ENCODE measurements around the gene ARHGAP33. TPM values are rescaled to one million over a fixed set of nuclear protein-coding genes. Genes with fewer than 3 reads are reported as not detected.
A peak's percentile ranks its signal among the peaks of the same experiment; 100 is the strongest.
"Not testable (repeated sequence)": the region's sequence is repeated elsewhere in the genome, so short reads cannot be mapped to it uniquely, and the experiment has no call there.

Gene ARHGAP33
- total RNA-seq, 1 donor from 2014 or later = 5.1 TPM

DNA sequence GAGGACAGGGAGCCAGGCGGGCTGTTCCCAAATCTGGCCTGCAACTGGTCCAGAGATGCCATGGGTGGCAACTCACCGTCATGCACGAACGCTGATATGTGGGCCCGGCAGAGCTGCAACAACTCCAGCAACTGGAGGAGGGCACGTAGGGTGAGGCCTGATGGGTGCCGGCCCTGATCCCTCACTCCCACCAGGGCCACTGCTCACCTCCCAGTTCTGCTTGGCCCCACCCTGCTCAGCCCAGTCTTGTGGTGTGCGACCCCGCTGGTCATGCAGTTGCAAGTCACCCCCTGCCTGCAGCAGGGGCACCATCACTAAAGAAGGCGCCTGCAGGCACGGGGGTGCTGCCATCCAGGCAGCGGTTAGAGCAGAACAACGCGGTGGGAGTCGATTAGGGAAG, 16.9 kb downstream of the ARHGAP33 start:
- no peak for DNase-seq (ENCODE audit: low read depth)

DNA sequence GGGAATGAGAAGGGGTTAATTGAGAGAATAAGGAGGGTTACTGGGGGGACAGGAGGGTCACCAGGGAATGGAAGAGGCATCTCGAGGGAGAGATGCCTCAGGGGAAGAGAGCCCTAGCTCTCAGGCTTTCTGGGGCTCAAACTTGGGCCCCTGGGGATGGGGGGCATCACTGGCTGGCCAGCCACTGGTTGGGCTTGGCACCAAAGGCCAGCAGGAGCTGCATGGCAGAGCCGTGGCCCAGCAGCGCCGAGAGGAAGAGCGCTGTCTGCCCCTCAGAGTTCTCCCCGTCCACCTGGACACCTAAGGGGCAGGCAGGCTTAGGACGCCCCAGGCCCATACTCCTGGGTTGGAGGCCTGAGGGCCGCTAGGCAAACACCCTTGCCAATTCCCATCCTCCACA, 17.5 kb downstream of the ARHGAP33 start:
- DNase-seq (ENCODE audit: low read depth) = no peak

DNA sequence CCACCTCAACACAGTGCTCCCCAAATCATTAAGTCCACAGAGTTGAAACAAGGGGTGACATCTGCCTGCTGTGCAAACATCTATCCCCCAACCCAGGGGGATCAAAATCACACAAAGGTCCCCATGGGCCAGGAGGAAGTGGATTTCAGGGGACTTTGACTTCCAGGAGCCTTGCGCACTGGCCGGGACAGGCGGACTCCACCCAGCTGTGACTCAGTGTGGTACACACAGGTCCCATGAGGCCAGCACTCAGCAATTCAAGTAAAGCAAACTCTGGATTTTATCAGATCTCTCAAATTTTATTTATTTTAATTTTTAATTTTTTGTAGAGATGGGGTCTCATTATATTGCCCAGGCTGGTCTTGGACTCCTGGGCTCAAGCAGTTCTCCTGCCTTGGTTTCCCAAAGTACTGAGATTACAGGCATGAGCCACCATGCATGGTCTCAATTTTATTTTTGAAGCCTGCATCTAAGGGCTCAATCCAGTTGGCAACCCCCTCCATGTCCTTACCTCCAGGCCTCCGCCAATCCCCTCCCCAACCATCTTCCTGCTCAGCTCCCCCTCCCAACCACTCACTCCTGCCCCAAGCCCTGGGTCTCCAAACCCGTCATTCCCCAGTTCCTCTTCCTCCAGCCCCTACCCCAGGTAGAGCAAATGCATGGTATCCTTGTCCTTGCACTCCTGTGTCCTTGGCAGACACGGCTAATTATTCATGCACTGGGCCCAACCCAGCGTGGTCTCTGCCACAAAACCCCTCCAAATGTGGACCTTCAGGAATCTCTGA, 18.2 kb downstream of the ARHGAP33 start:
- DNase-seq (ENCODE audit: low read depth) = no peak

DNA sequence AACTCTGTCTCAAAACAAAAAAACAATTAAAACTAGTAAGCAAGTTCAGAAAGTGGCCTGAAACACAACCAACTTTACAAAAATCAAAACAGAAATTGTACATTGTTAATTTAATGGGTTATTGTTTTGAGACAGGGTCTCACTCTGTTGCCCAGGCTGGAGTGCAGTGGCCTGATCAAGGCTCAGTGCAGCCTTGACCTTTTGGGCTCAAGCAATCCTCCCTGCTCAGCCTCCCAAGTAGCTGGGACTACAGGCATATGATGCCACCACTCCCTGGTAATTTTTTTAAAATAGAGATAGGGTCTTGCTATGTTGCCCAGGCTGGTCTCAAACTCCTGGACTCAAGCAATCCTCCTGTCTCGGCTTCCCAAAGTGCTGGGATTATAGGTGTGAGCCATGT, 20.2 kb downstream of the ARHGAP33 start:
- not testable (repeated sequence) for DNase-seq (ENCODE audit: low read depth)

DNA sequence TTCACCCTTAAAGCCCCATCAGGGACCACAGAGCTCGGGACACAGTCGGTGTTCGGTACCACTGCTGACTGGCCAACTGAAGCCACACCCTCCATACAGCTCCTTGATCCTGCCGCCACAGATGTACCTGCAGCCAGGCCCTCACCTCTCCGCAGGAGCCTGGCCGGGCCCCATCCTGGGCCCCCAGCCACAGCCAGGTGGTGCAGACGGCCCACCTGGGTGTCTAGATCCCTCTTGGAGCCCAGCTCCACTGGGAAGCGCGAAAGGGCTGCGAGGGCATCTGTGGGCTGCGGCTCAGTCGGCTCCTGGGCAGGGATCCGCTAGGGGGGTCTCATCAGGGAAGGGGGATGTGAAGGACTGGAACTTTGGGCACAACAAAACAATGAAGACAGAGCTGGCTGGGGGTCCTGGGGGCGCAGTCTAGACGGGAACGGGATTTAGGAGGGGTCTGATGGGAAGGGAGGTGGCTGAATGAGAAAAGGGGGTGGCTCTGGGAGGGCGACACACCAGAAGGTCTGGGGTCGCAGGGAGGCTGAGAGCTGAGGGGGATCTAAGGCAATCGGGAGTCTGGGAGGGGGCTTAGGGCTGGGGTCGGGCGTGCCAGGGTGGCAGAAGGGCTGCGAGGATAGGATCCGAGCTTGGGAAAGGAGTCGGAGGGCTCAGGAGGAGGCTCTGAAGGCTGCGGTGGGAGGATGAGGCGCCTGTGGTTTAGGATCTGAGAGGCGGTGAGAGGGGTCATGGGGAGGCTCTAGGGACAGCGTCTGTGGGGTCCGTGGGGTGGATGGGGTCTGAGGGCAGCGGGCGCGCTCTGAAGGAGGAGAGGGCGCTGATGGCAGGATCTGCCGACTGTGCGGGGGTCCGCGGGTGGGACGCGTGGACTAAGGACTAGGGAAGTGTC, 21.5 kb downstream of the ARHGAP33 start:
- no peak for DNase-seq (ENCODE audit: low read depth)

DNA sequence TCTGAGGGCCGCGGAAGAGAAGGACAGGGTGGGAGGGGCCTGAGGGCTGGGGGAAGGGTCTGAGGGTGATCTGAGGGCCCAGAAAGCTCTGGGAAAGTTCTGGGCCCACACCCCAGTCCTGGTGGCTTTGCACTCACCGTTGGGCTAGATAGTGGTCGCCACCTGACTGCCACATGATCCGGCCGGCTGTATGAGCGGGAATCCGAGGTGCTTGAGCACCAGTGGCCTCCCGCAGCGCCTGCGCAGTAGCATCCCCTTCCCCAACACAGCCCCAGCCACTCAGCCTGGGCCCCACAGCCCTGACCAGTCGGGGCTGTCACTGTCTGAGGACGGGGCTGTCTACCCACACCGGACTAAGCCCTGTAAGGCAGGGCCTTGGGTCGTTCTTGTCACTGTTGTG, 22.3 kb downstream of the ARHGAP33 start:
- no peak for DNase-seq (ENCODE audit: low read depth)

DNA sequence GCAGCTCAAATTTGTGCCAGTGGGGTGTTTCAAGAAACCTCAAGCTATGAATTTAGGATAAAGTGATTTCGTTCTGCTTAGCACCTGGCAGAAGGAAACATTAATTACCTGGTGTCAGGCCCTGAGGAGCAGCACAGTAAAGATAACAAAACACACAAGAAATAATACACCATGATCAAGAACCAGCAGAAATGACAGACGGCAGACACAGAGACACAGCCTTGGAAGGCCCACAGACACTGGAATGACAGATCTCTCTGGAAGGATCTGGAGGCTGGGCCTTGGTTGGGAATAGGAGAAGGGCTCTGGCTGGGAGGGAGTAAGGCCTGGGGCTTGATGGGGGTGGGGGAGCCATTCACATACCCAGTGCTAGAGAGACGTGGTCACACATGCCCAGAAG, 26.5 kb downstream of the ARHGAP33 start:
- DNase-seq (ENCODE audit: low read depth) = no peak

DNA sequence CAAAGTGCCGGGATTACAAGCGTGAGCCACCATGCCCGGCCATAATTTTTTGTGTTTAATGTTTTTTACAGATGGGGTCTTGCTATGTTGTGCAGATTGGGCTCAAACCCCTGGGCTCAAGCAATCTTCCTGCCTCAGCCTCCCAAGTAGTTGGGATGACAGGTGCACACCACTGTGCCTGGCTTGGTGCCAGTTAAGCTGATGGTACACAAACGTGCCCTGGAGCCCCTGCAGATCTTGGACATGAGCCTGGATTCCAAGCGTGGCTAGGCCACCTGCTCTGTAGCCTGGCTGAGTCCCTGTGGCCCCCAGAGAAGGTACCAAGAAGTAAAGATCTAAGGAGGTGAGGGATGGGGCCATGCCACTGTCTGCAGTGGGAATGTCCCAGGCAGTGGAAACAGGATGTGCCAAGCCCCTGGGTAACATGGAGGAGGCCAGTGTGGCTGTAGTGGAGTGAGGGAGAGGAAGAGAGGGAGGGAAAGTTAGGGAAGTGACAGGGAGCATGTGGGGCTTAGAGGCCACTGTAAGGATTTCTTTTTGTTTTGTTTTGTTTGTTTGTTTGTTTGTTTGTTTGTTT, 30.2 kb downstream of the ARHGAP33 start:
- no peak for DNase-seq (ENCODE audit: low read depth)

DNA sequence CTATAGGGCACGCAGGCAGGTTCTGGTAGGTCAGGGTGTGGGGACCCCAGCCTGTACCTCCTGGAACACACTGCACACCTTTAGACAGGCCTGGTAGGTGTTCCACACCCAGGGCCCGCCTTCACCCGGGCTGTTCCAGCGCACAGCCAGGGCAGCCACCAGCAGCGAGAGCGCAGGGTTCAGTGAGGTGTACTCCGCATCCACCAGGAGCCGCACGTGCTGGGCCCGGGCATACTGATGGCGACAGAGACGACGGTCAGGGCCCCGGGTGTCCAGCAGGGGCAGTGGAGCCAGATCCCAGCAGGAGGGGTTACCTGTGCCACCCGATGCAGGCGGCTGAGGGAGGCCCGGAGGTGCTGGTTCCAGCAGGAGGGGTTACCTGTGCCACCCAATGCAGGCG, 31.2 kb downstream of the ARHGAP33 start:
- DNase-seq (ENCODE audit: low read depth) = no peak

DNA sequence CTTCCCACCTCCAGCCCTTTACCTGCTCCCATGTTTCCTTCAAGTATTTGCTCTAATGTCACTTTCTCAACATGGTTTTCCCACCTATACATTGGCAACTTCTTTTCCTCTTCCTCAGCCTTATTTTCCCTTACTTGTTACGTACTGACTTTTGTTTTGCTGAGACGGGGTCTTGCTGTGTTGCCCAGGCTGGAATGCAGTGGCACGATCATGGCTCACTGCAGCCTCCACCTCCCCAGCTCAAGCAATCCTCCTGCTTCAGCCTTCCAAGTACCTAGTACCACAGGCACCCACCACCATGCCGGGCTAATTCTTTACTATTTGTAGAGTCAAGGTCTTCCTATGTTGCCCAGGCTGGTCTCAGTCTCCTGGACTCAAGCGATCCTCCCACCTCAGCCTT, 32.3 kb downstream of the ARHGAP33 start:
- no peak for DNase-seq (ENCODE audit: low read depth)

DNA sequence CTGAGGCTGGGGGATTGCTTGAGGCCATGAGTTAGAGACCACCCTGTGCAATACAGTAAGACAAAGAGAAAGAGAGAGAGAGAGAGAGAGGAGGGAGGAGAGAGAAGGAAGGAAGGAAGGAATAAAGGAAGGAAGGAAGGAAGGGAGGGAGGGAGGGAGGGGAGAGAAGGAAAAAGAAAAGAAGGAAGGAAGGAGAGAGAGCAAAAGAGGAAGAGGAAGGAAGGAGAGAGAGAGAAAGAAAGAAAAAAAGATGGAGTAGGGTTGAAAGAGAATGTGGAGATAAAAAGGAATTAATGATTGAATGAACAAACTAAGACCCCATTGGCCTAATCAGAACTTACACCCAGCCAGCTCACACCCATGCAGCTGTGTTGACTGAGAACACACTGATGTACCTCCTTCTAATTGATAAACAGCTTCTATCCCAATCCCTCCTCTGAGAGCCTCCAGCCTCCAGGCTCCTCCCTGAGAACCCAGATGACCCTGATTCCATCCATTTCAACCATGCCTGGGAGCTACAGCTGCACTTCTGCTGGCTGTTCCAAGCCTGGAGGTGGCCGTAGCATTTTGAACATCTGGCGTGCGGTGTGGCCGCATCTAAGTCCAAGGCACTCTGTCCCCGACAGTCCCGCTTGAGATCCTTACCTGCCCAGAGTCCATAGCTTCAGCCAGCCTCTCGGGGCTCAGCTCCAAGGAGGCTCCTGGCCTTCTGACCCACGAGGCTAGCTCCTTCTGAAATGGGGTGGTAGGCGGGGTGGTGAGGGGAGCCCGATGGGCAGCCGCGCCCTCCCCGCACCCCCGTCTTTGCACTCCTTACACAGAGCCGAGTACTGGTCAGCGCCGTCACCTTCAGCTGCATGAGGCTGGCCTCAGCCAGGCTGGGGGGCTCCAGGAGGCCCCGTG, 36.2 kb downstream of the ARHGAP33 start:
- DNase-seq (ENCODE audit: low read depth) = no peak

DNA sequence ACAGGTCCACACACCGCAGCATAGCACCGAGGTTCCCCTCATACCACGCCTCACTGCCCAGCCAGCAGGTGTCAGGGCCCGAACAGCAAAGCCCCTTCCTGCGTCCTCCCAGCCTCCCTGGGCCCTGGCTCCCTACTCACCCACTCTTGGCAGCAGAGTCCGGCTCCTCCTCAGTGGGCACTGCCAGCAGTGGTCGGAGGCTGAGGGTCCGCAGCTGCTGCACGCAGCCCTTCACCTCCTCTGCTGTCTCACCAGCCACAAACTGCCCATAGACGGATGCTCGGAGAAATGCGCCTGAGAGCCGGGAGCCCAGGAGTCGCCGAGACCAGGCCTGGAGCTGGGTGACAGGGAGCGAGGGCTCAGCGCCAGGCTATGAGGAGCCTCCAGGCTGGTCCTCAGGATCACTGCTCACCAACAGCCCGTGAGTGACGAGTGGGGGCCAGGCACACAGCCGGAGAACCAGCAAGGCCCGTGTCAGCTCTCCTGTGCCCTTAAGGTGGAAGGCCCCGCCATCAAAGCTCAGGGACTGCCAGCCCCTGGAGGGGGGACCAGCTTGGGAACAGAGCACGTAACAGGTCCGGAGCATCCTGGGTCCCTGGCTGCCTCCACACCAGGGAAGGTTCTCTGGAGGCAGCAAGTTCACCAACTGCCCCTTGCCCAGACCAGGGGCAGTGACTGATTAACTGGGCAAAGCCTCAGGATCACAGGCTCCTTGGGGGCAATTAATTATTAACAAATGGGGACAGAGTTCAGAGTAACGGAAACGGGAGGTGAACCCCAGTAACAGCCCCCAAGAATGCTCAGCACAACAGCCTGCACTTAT, 37.1 kb downstream of the ARHGAP33 start, which contains the start of gene PRODH2:
Gene PRODH2 (minus strand): TSS at position 626 of the 823 bp plus-strand sequence. CDS start 40 bp downstream, at position 586.
- peak; percentile 42 for DNase-seq (ENCODE audit: low read depth)

DNA sequence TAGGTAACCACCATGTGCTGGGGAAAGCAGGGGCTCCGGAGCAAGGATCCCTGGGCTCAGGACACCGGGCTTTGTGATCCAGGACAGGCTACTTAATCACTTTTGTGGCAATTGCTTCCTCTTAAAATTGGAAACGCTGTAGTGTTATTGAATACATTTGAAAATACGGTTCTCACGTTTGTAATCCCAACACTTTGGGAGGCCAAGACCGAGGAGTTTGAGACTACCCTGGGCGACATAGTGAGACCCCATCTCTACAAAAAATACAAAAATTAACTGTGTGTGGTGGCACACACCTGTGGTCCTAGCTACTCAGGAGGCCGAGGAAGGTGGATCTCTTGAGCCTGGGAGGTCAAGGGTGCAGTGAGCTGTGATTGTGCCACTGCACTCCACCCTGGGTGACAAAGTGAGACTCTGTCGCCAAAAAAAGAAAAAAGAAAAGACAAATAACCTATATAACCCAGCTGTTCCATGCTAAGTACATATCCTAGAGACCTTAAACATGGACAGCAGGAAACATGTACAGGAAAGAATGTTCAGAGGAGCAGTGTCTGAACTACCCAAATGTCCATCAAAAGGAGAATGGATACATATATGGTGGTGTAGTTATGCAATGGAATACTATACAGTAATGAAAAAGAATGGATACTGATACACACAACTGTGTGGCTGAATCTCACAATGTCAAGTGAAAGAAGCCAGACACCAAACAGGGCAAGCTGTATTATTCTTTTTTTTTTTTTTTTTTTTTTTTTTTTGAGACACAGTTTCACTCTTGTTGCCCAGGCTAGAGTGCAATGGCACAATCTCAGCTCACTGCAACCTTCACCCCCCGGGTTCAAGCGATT, 37.9 kb downstream of the ARHGAP33 start:
- no peak for DNase-seq (ENCODE audit: low read depth)

DNA sequence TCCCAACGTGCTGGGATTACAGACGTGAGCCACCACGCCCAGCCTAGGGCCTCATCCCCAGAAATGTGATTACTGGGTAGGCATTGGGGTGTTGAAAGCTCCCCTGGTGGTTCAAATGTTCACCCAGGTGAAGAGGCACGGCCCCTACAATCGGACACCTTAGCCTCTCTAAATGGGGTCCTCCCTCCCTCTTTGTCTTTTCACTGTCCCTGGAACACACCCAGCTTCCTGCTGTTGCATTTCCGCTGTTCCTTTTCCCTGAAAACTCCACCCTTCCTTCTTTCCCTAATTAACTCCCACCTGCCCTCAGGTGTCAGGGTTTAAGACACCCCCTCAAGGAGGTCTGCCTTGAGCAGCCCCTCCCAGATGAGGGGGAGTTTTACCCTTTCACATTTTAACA, 40.9 kb downstream of the ARHGAP33 start:
- DNase-seq (ENCODE audit: low read depth) = no peak

DNA sequence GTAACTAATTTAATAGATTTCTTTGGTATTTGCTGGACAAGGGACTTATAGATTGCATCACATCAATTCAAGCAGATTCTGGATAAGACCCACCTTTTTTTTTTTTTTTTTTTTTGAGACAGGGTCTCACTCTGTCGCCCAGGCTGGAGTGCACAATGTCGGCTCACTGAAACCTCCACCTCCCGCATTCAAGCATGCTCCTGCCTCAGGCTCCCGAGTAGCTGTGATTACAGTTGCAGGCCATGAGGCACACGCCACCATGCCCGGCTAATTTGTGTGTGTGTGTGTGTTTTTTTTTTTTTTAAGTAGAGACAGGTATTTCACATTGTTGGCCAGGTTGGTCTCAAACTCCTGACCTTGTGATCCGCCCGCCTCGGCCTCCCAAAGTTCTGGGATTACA, 41.5 kb downstream of the ARHGAP33 start:
- no peak for DNase-seq (ENCODE audit: low read depth)

DNA sequence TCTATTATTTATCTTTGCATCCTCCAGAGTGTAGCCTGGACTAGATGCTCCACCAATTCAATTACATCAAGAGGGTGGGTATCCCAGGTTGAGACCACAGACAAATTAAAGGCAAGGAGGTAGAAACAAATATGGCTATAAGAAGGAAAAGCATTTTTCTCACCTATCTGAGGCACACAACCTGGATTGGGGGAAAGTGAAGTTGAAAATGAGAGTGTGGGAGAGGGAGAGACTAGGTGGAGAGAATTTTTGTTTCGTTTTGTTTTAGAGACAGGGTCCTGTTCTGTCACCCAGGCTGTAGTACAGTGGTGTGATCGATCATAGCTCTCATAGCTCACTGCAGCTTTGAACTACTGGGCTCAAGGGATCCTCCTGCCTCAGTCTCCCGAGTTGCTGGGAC, 43.1 kb downstream of the ARHGAP33 start:
- DNase-seq (ENCODE audit: low read depth) = no peak

DNA sequence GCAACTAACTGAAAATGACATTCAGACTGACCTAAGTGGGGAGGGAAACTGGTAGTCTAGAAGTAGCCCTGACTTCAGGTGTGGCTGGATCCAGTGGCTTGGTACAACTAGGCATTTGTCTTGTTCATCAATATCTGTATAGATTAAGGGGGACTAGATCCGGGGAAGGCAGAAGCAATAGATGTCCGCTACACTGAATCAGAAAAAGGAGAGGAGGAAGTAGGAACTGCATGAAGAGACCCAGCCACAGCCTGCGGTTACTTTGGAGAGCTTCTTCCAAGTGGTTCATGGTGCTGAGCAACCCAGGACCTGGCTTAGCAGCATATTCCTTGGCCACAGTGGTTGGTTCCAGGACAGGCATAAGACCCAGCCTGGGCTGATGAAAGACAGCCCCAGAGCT, 47.2 kb downstream of the ARHGAP33 start:
- DNase-seq (ENCODE audit: low read depth) = no peak

DNA sequence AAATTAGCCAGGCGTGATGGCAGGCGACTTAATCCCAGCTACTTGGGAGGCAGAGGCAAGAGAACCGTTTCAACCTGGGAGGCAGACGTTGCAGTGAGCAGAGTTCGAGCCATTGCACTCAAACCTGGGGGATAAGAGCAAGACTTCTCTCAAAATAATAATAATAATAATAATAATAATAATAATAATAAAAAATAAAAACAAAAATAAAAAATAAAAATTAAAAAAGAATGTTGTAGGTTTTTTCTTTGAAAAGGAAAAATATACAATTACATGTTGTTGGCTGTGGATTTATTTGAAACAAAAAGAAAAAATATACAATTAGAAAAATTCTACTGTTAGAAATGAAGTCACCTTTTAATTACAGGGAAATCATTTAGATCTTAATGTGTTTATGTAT, 48.8 kb downstream of the ARHGAP33 start:
- DNase-seq (ENCODE audit: low read depth) = no peak

DNA sequence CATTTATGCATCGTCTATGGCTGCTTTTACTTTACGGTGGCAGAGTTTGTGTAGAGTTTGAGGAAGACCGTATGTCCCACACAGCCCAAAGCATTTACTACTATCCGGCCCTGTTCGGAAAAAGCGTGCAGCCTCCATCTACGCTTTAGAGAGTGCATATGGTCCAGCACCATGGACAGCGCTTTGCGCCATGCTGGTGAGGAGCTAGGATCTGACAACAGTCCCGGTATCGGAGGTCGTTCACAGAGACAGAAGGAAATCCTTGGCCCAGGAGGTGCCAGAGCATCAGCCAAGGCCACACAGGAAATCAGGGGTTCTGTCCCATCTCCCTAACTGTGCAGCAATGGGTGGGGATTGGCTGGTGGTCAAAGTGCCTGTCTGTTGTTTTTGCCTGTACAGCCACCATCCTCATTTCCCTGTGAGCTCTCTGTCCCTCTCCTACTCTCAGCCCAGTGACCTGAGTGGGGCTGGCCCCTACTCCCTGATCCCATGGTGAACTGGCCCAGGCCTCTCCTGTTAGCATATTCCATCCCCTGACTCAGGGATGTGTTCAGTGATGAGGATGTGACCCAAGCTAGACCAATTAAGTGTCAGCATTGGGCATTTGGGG, 53.4 kb downstream of the ARHGAP33 start:
- DNase-seq (ENCODE audit: low read depth) = peak; percentile 38
